Measurements from ENCODE around the gene SLC51B.

DNA sequence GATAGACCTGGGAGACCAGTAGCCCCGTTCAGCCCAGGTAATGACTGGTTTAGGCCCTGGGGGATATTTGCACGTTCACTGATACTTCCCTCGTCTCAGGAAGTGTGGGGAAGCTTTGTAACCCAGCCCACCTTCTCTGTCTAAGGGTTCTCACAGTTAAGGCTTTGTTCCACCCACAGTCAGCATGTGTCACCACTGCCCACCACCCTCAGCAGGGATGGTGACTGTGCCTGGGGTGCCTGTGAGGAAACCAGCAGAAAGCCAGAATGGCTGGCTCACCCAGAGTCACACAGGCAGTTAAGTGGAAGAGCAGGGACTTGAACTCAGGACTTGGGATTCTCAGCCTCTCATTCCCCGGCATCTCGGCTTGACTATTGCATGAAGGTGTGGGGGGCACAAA is 36.6 kb downstream of the SLC51B start:
- TF ChIP-seq, protein P1, sequence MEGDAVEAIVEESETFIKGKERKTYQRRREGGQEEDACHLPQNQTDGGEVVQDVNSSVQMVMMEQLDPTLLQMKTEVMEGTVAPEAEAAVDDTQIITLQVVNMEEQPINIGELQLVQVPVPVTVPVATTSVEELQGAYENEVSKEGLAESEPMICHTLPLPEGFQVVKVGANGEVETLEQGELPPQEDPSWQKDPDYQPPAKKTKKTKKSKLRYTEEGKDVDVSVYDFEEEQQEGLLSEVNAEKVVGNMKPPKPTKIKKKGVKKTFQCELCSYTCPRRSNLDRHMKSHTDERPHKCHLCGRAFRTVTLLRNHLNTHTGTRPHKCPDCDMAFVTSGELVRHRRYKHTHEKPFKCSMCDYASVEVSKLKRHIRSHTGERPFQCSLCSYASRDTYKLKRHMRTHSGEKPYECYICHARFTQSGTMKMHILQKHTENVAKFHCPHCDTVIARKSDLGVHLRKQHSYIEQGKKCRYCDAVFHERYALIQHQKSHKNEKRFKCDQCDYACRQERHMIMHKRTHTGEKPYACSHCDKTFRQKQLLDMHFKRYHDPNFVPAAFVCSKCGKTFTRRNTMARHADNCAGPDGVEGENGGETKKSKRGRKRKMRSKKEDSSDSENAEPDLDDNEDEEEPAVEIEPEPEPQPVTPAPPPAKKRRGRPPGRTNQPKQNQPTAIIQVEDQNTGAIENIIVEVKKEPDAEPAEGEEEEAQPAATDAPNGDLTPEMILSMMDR (IDR thresholded peaks at IDR 0.05; ENCODE audit: low read depth, low read length, poor library complexity, severe bottlenecking): no peak
- no peak for TF ChIP-seq EZH2phosphoT487 (IDR thresholded peaks at IDR 0.05; ENCODE audit: borderline replicate concordance, low read length)
